Adrenal gland (tissue), 12 donors: Measurements from ENCODE around the gene H6PD. TPM values are rescaled to one million over a fixed set of nuclear protein-coding genes. Genes with fewer than 3 reads are reported as not detected.

Source experiments
- DNase-seq, 7 donors: peaks; one replicate each; pipeline ENCODE4 v3.0.0-alpha.2; 2019 to 2020
- H3K27ac ChIP-seq, 5 donors: fragments of 200-600 bp; sonication (generic) in 4 of 5; 1 replicate in 3 of 5; 2 replicates in 2 of 5; pipeline versions ENCODE4 v1.5.1 to v1.8.0; 2016 to 2020; ENCODE audit warnings: mild to moderate bottlenecking in 1 of 5
- H3K27me3 ChIP-seq: fragments of 200-600 bp; 2 replicates; pipeline ENCODE4 v1.8.0; 2021
- H3K36me3 ChIP-seq, 2 donors: fragments of 200-600 bp; replicated peaks in 1 of 2; 1 replicate in 1 of 2; 2 replicates in 1 of 2; pipeline versions ENCODE4 v1.5.1 to v1.8.0; 2018 to 2022
- H3K4me1 ChIP-seq, 2 donors: fragments of 200-600 bp; replicated peaks in 1 of 2; 1 replicate in 1 of 2; 2 replicates in 1 of 2; pipeline versions ENCODE4 v1.5.1 to v1.8.0; 2018 to 2021
- H3K4me3 ChIP-seq, 4 donors: fragments of 200-600 bp; sonication (generic) in 3 of 4; one replicate each; pipeline ENCODE4 v1.5.1; 2016 to 2018
- H3K9me3 ChIP-seq, 3 donors: fragments of 200-600 bp; sonication (generic) in 1 of 3; replicated peaks in 1 of 3; 1 replicate in 2 of 3; 2 replicates in 1 of 3; pipeline versions ENCODE4 v1.5.1 to v1.8.0; 2016 to 2021
- CTCF ChIP-seq, 6 experiments: fragments of 450-650 bp in 4 of 6; fragments of 200-600 bp in 2 of 6; sonication (generic) in 1 of 6; IDR thresholded peaks; 1 replicate in 5 of 6; 2 replicates in 1 of 6; pipeline versions ENCODE4 v1.5.1 to v1.8.0; 2016 to 2021; ENCODE audit warnings: antibody characterized with exemption in 6 of 6, mild to moderate bottlenecking in 2 of 6, moderate library complexity in 1 of 6
- POLR2A ChIP-seq, 2 donors: fragments of 450-650 bp; IDR thresholded peaks; one replicate each; pipeline ENCODE4 v1.6.1; 2017; ENCODE audit warnings: antibody characterized with exemption in 2 of 2, mild to moderate bottlenecking in 2 of 2, moderate library complexity in 1 of 2
- WGBS, 4 donors: extraction: QIAGEN DNeasy Blood & Tissue Kit in 2 of 4; methylation state at CpG; one replicate each; pipeline versions ENCODE4 v1.1.5 to v1.1.7; 2013 to 2017; 5-methylcytosine and 5-hydroxymethylcytosine counted together
- intact Hi-C, 2 donors: fragments of 100-400 bp; cut with DNase I; formaldehyde crosslinking; loops; one replicate each; pipeline versions ENCODE4 v1.14.1 to v1.15.0; 2022 to 2023
- polyA plus RNA-seq, 3 donors: library from polyadenylated mRNA; stranded (reverse); fragments of 200-250 nt in 2 of 3; fragments of 350-450 nt in 1 of 3; fragmentation: Illumina TruSeq in 1 of 3; extraction: RNeasy Lipid Tissue Mini Kit (QIAGEN cat#74804) in 1 of 3; gene quantifications; one replicate each; pipeline ENCODE4 v1.2.3, GENCODE V29; 2013 to 2014
- total RNA-seq, 9 donors: library from RNA; depleted of rRNA in 4 of 9; stranded (reverse); fragments of >200 nt in 4 of 9; fragments of 120-200 nt in 1 of 9; fragmentation: NEBNext Ultra II Directional in 1 of 9; extraction: Animal tissue kit (Norgen Biotek cat#: 25700) in 1 of 9; gene quantifications; one replicate each; pipeline versions ENCODE4 v1.1.0 to v1.2.4, GENCODE V29; 2013 to 2023
- donor health status: healthy with polysubstance abuse.
- donor health status: Bipolar disorder and iron deficiency.
- donor health status: DM: yes; HTN: yes; CAD: no.
- donor health status: DM: no; HTN: no; CAD: no.
- donor health status: DM: no; HTN: no; CAD: no.
- donor health status: DM: yes; HTN: yes; CAD: no.

Gene H6PD
- total and polyA plus RNA-seq, 12 donors, result 20.3 to 116 (median 80.4) TPM

- DNase-seq, result peak in 1 of 7 donors; percentile 31
- 51 to 63% (median 57%) methylated on average over 22 to 23 of the region's 23 CpGs for WGBS, 4 donors
Measured at GRCh38 chr1:9279172-9279840, 44.7 kb downstream of the H6PD start.

GRCh38 chr1:9280015-9280860 is 45.7 kb downstream of the H6PD start:
- intact Hi-C loops, result loop anchor here in 1 of 2 donors (10.0 kb wide), 1 partner anchor 175 kb away; no protein-coding TSS in a partner anchor
- Histone ChIP-seq H3K9me3 (no peaks in the 10 kb centered on the region), H3K27me3 (no peaks in the 10 kb centered on the region), H3K36me3 (no peaks in the 10 kb centered on the region), H3K4me3 (peak overlapping the region in 1 of 4 donors; percentile 28), H3K27ac (peak overlapping the region in 3 of 5 donors; percentile 15 to 75 (median 60)), H3K4me1 (peaks cover 10 to 25% of the 10 kb centered on the region in 2 donors)
- DNase-seq, result peak; percentile 73 to 94 (median 89)
- TF ChIP-seq CTCF (IDR thresholded peaks at IDR 0.05), result no peak
- TF ChIP-seq POLR2A (IDR thresholded peaks at IDR 0.05), result peak in 1 of 2 donors; percentile 41
- 19 to 24% (median 22%) methylated on average over 16 to 36 of the region's 36 CpGs for WGBS, 4 donors

More at GRCh38 chr1:9279172-9279840, 44.7 kb downstream of the H6PD start:
- intact Hi-C loops, result no loop called here
- H3K27ac ChIP-seq, result peak overlapping the region in 2 of 5 donors; percentile 15 to 21
- TF ChIP-seq CTCF (IDR thresholded peaks at IDR 0.05) (no peak), POLR2A (IDR thresholded peaks at IDR 0.05) (no peak)
- no peaks in the 10 kb centered on the region for H3K36me3 ChIP-seq
- H3K4me1 ChIP-seq, result peaks cover 10 to 28% of the 10 kb centered on the region in 2 donors
- no peak overlapping the region for H3K4me3 ChIP-seq
- H3K9me3 ChIP-seq, result no peaks in the 10 kb centered on the region
- no peaks in the 10 kb centered on the region for H3K27me3 ChIP-seq

- no peaks in the 10 kb centered on the region for H3K36me3 ChIP-seq
- no peaks in the 10 kb centered on the region for H3K27me3 ChIP-seq
- H3K9me3 ChIP-seq, result no peaks in the 10 kb centered on the region
- intact Hi-C loops, result loop anchor here in 1 of 2 donors (10.0 kb wide), 1 partner anchor 174 kb away; no protein-coding TSS in a partner anchor
- H3K4me3 ChIP-seq, result no peak overlapping the region
- no peak for TF ChIP-seq POLR2A (IDR thresholded peaks at IDR 0.05)
- no peak for TF ChIP-seq CTCF (IDR thresholded peaks at IDR 0.05)
- peak overlapping the region in 1 of 5 donors; percentile 75 for H3K27ac ChIP-seq
- peaks cover 10 to 16% of the 10 kb centered on the region in 2 donors for H3K4me1 ChIP-seq
- WGBS, 4 donors, result 81 to 87% (median 84%) methylated on average over 13 to 19 of the region's 19 CpGs
- DNase-seq, result no peak
Measured at GRCh38 chr1:9281071-9281827, 46.7 kb downstream of the H6PD start.
